Measurements from ENCODE around the gene WNT7A.

DNA sequence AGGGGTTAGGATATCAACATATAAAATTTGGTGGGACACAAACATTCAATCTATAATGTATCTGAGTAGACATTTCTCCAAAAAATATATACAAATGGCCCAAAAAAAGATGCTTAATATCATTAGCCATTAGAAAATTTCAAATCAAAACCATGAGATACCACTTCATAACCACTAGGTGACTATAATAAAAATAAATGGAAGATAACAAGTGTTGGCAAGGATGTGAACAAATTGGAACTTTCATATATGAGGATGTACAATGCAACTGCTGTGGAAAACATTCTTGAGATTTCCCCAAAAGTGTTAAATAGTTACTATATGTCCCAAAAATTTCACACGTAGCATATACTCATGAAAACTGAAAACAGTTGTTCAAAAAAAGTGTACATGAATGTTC, 36.5 kb upstream of the WNT7A start:
- TF ChIP-seq ZNF274 (IDR thresholded peaks at IDR 0.05; ENCODE audit: low read depth, low read length) (no peak), YY1 (IDR thresholded peaks at IDR 0.05; ENCODE audit: insufficient read depth, insufficient read length) (no peak), SUZ12 (IDR thresholded peaks at IDR 0.05; ENCODE audit: extremely low read depth, insufficient read depth, insufficient read length) (no peak)

All from NT2/D1 (cell line).